H1 (cell line): Measurements from ENCODE around the gene USP35.

Source experiments
- BRCA1 ChIP-seq: IDR thresholded peaks from 2 replicates; pipeline ENCODE4 v1.6.1; 2012; ENCODE audit warnings: low read depth, low read length, improper control_type of control experiment
- CBX5 ChIP-seq: fragments of 300-800, 300-1000 bp; sonication (generic); IDR thresholded peaks from 2 replicates; pipeline ENCODE4 v1.7.1; 2016; ENCODE audit warnings: antibody characterized with exemption, low read length, low read depth
- CTCF ChIP-seq, 3 experiments: IDR thresholded peaks; 1 replicate in 2 of 3; 2 replicates in 1 of 3; pipeline versions ENCODE4 v1.5.1 to v1.6.1; 2011; ENCODE audit warnings: low read length in 3 of 3, mild to moderate bottlenecking in 3 of 3, inconsistent platforms in 2 of 3, low read depth in 1 of 3, moderate library complexity in 1 of 3; ENCODE audit not compliant: insufficient read depth in 1 of 3; ENCODE audit errors: control extremely low read depth in 1 of 3
- EP300 ChIP-seq, 2 experiments: IDR thresholded peaks; 1 replicate in 1 of 2; 2 replicates in 1 of 2; pipeline ENCODE4 v1.6.1; 2011 to 2012; ENCODE audit warnings: low read depth in 2 of 2, low read length in 2 of 2, mild to moderate bottlenecking in 2 of 2, borderline replicate concordance in 1 of 2, inconsistent platforms in 1 of 2, moderate library complexity in 1 of 2
- EZH2 ChIP-seq: fragments of 200-600 bp; sonication (generic); IDR thresholded peaks from 2 replicates; pipeline ENCODE4 v1.7.1; 2012; ENCODE audit warnings: low read depth, mild to moderate bottlenecking, moderate library complexity, low read length, inconsistent platforms; ENCODE audit not compliant: severe bottlenecking
- GABPA ChIP-seq: IDR thresholded peaks from 2 replicates; pipeline ENCODE4 v1.6.1; 2011; ENCODE audit warnings: mild to moderate bottlenecking, low read length, moderate library complexity, borderline replicate concordance; ENCODE audit not compliant: insufficient read depth
- HDAC6 ChIP-seq: IDR thresholded peaks from one replicate; pipeline ENCODE4 v1.7.1; 2012; ENCODE audit warnings: low read depth, mild to moderate bottlenecking, inconsistent platforms, low read length, moderate library complexity
- JUND ChIP-seq: IDR thresholded peaks from 2 replicates; pipeline ENCODE4 v1.6.1; 2011; ENCODE audit warnings: mild to moderate bottlenecking, improper control_type of control experiment, low read length
- MAX ChIP-seq: IDR thresholded peaks from 2 replicates; pipeline ENCODE4 v1.6.1; 2012; ENCODE audit warnings: inconsistent platforms
- POLR2A ChIP-seq, 2 experiments: IDR thresholded peaks; 1 replicate in 1 of 2; 2 replicates in 1 of 2; pipeline ENCODE4 v1.6.1; 2011; ENCODE audit warnings: low read depth in 2 of 2, low read length in 2 of 2, mild to moderate bottlenecking in 2 of 2; ENCODE audit errors: control extremely low read depth in 1 of 2
- RAD21 ChIP-seq, 2 experiments: IDR thresholded peaks in 1 of 2; conservative IDR thresholded peaks in 1 of 2; 2 replicates each; pipeline ENCODE4 v1.6.1; 2011; ENCODE audit warnings: low read depth in 2 of 2, low read length in 2 of 2, improper control_type of control experiment in 1 of 2, inconsistent platforms in 1 of 2, mild to moderate bottlenecking in 1 of 2, moderate library complexity in 1 of 2
- TCF12 ChIP-seq: IDR thresholded peaks from 2 replicates; pipeline ENCODE4 v1.6.1; 2011; ENCODE audit warnings: low read depth, mild to moderate bottlenecking, low read length
- USF2 ChIP-seq: IDR thresholded peaks from 2 replicates; pipeline ENCODE4 v1.6.1; 2011; ENCODE audit warnings: low read length, improper control_type of control experiment
- ZNF274 ChIP-seq: IDR thresholded peaks from 2 replicates; pipeline ENCODE4 v1.7.0; 2012; ENCODE audit warnings: low read length, borderline replicate concordance; ENCODE audit errors: extremely low read depth

- TF ChIP-seq CTCF (IDR thresholded peaks at IDR 0.05; ENCODE audit: control extremely low read depth in 1 of 3, insufficient read depth in 1 of 3, low read depth in 1 of 3, low read length in 3 of 3) (no peak), HDAC6 (no peak), CBX5 (no peak), RAD21 (IDR thresholded peaks at IDR 0.05 in 1 of 2, conservative IDR thresholded peaks at IDR 0.05 in 1 of 2; ENCODE audit: low read depth in 2 of 2, low read length in 2 of 2) (no peak), ZNF274 (no peak), POLR2A (IDR thresholded peaks at IDR 0.05; ENCODE audit: control extremely low read depth in 1 of 2, low read depth in 2 of 2, low read length in 2 of 2) (no peak), GABPA (no peak), EZH2 (no peak), BRCA1 (no peak), JUND (no peak), MAX (no peak), EP300 (IDR thresholded peaks at IDR 0.05; ENCODE audit: borderline replicate concordance in 1 of 2, low read depth in 2 of 2, low read length in 2 of 2) (no peak), TCF12 (no peak), USF2 (no peak)
These were observed 55.4 kb downstream of the USP35 start for GRCh38 chr11:78244080-78244479.
